Smooth muscle cell (in vitro differentiated cells): ENCODE results near the gene SAP30BP. TPM values are rescaled to one million over a fixed set of nuclear protein-coding genes. Genes with fewer than 3 reads are reported as not detected.

Experiments used
- DNase-seq: peaks from one replicate; lab custom pipeline; 2025; ENCODE audit not compliant: unreplicated experiment; lab: John Stamatoyannopoulos, UW
- H2AFZ ChIP-seq: fragments of 200-600 bp; sonication (generic); 2 replicates; pipeline ENCODE4 v1.6.0; 2016; ENCODE audit warnings: antibody characterized with exemption, low read depth, mild to moderate bottlenecking
- H3F3A ChIP-seq: fragments of 200-600 bp; sonication (generic); 2 replicates; pipeline ENCODE4 v1.6.0; 2017; ENCODE audit warnings: antibody characterized with exemption, low read depth
- H3K27ac ChIP-seq: fragments of 200-600 bp; sonication (generic); 2 replicates; pipeline ENCODE4 v1.5.1; 2016; ENCODE audit warnings: low read depth, mild to moderate bottlenecking
- H3K27me3 ChIP-seq: fragments of 200-600 bp; sonication (generic); 2 replicates; pipeline ENCODE4 v1.6.1; 2016; ENCODE audit warnings: low read depth, mild to moderate bottlenecking
- H3K36me3 ChIP-seq: fragments of 200-600 bp; sonication (generic); 2 replicates; pipeline ENCODE4 v1.5.1; 2016; ENCODE audit warnings: low read depth
- H3K4me1 ChIP-seq: fragments of 200-600 bp; sonication (generic); 2 replicates; pipeline ENCODE4 v1.5.1; 2016; ENCODE audit warnings: low read depth
- H3K4me2 ChIP-seq: fragments of 200-600 bp; sonication (generic); 2 replicates; pipeline ENCODE4 v1.6.0; 2016; ENCODE audit warnings: mild to moderate bottlenecking
- H3K4me3 ChIP-seq: fragments of 200-600 bp; sonication (generic); 2 replicates; pipeline ENCODE4 v1.5.1; 2016; ENCODE audit warnings: mild to moderate bottlenecking
- H3K79me2 ChIP-seq: fragments of 200-600 bp; sonication (generic); 2 replicates; pipeline ENCODE4 v1.6.0; 2016; ENCODE audit warnings: low read depth, mild to moderate bottlenecking
- H3K9ac ChIP-seq: fragments of 200-600 bp; sonication (generic); 2 replicates; pipeline ENCODE4 v1.6.0; 2016; ENCODE audit warnings: low read depth
- H3K9me3 ChIP-seq: fragments of 200-600 bp; sonication (generic); replicated peaks from 2 replicates; pipeline ENCODE4 v1.5.1; 2016; ENCODE audit warnings: low read depth
- H4K20me1 ChIP-seq: fragments of 200-600 bp; sonication (generic); 2 replicates; pipeline ENCODE4 v1.6.0; 2016; ENCODE audit warnings: low read depth
- WGBS: methylation state at CpG from one replicate; pipeline ENCODE4 v1.1.7; 2016; ENCODE audit warnings: low lambda C conversion rate; 5-methylcytosine and 5-hydroxymethylcytosine counted together
- polyA plus RNA-seq: library from polyadenylated mRNA; unstranded; fragments of >200 nt; fragmentation: Nextera tagmentation; extraction: Ambion mirVana; gene quantifications from 2 replicates; pipeline ENCODE4 v1.2.1, GENCODE V29; 2016
- total RNA-seq: library from RNA; depleted of rRNA; stranded (reverse); fragments of >200 nt; gene quantifications from 2 replicates; pipeline ENCODE4 v1.2.3, GENCODE V29; 2014
- TF ChIP-seq, protein P1 (sequence below): fragments of 200-600 bp; sonication (generic); IDR thresholded peaks from 2 replicates; pipeline ENCODE4 v1.5.1; 2017; ENCODE audit warnings: borderline replicate concordance, mild to moderate bottlenecking, antibody characterized with exemption; ENCODE audit not compliant: insufficient read depth, poor library complexity, severe bottlenecking

SAP30BP gene
- total and polyA plus RNA-seq, 2 experiments from 2014 or later = 75.4 to 135 TPM

DNA sequence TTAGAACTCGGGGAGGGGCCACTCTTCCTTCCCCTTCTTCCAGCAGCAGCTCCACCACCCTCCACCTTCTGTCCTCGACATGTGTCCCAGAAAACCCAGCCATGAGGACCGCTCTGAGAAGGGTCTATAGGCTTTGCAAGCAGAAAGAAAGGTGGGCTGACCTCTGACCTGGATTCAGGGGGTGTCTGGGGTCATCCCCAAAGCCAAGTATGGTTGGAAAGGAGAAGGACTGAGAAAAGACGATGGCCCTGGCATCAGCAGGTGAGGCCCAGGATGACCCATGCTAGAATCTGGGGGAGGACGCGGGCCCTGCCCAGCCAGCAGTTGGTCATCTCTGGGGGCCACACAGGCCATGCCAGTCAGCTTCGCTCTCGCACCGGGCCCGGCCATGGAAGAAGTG, 40.0 kb upstream of the SAP30BP start:
- Histone ChIP-seq H3K27ac (no peak overlapping the region), H3K79me2 (no peaks in the 10 kb centered on the region), H3K9ac (no peak overlapping the region), H3K4me3 (no peak overlapping the region), H2AFZ (no peak overlapping the region), H3K4me1 (no peaks in the 10 kb centered on the region), H3F3A (no peaks in the 10 kb centered on the region), H3K27me3 (no peaks in the 10 kb centered on the region), H3K4me2 (no peak overlapping the region), H3K9me3 (no peaks in the 10 kb centered on the region), H4K20me1 (no peaks in the 10 kb centered on the region), H3K36me3 (no peaks in the 10 kb centered on the region)
- no peak for DNase-seq
- TF ChIP-seq, protein P1, sequence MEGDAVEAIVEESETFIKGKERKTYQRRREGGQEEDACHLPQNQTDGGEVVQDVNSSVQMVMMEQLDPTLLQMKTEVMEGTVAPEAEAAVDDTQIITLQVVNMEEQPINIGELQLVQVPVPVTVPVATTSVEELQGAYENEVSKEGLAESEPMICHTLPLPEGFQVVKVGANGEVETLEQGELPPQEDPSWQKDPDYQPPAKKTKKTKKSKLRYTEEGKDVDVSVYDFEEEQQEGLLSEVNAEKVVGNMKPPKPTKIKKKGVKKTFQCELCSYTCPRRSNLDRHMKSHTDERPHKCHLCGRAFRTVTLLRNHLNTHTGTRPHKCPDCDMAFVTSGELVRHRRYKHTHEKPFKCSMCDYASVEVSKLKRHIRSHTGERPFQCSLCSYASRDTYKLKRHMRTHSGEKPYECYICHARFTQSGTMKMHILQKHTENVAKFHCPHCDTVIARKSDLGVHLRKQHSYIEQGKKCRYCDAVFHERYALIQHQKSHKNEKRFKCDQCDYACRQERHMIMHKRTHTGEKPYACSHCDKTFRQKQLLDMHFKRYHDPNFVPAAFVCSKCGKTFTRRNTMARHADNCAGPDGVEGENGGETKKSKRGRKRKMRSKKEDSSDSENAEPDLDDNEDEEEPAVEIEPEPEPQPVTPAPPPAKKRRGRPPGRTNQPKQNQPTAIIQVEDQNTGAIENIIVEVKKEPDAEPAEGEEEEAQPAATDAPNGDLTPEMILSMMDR = no peak
- 98% methylated on average over 10 of the region's 10 CpGs for WGBS

DNA sequence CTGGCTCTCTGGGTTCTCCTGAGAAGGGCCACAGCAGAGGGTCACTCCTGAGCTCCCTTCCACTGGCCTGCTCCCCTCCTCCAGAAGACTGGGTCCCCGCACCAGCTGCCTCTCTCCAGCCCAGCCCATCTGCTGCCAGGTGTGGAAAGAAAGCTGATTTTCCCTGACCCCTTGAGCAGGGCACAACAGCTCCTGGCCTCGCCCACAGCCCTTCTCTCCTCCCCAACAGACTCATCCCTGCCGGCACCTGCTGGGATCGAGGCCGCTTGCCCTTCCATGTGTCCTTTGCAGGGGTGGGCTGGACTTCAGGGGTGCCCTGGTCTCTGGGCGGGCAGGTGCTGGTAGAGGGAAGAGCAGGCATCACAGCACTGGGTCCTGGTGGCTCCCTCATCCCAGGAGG, 38.7 kb upstream of the SAP30BP start:
- H3K79me2 ChIP-seq = no peaks in the 10 kb centered on the region
- no peak overlapping the region for H3K9ac ChIP-seq
- H2AFZ ChIP-seq = no peak overlapping the region
- no peaks in the 10 kb centered on the region for H3F3A ChIP-seq
- no peak overlapping the region for H3K27ac ChIP-seq
- H3K4me3 ChIP-seq = no peak overlapping the region
- H3K9me3 ChIP-seq = no peaks in the 10 kb centered on the region
- TF ChIP-seq, protein P1 = no peak
- H3K4me1 ChIP-seq = peaks cover 5% of the 10 kb centered on the region
- H3K4me2 ChIP-seq = no peak overlapping the region
- 94% methylated on average over 6 of the region's 6 CpGs for WGBS
- no peak for DNase-seq
- no peaks in the 10 kb centered on the region for H4K20me1 ChIP-seq
- no peaks in the 10 kb centered on the region for H3K36me3 ChIP-seq
- no peaks in the 10 kb centered on the region for H3K27me3 ChIP-seq

DNA sequence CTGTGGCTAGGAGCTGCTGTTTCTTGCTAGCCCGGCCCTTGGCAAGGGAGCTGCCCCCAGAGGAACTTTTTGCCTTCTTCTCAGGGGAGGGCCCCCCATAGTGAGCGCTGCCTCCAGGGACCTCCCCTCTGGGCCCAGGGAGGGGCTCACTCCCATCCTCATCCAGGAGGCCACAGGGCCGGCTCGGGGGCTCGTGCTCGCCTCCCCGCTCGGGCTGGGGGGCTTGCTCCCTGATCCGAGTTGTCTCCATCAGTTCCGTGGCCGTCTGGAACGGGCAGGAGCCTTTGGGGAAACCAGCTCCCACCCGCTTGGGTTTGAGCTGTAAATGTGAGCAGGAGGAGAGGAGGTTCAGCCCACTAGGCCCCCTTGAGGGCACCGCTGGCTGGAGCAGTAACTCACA, 38.0 kb upstream of the SAP30BP start:
- H3K79me2 ChIP-seq = no peaks in the 10 kb centered on the region
- 91% methylated on average over 14 of the region's 14 CpGs for WGBS
- no peaks in the 10 kb centered on the region for H3K9me3 ChIP-seq
- H3K36me3 ChIP-seq = no peaks in the 10 kb centered on the region
- H3K27me3 ChIP-seq = no peaks in the 10 kb centered on the region
- no peak overlapping the region for H3K4me3 ChIP-seq
- TF ChIP-seq, protein P1 = no peak
- no peak for DNase-seq
- H4K20me1 ChIP-seq = peaks cover 1% of the 10 kb centered on the region
- peaks cover 11% of the 10 kb centered on the region for H3K4me1 ChIP-seq
- no peak overlapping the region for H3K4me2 ChIP-seq
- no peak overlapping the region for H2AFZ ChIP-seq
- H3K9ac ChIP-seq = no peak overlapping the region
- no peaks in the 10 kb centered on the region for H3F3A ChIP-seq
- H3K27ac ChIP-seq = no peak overlapping the region

DNA sequence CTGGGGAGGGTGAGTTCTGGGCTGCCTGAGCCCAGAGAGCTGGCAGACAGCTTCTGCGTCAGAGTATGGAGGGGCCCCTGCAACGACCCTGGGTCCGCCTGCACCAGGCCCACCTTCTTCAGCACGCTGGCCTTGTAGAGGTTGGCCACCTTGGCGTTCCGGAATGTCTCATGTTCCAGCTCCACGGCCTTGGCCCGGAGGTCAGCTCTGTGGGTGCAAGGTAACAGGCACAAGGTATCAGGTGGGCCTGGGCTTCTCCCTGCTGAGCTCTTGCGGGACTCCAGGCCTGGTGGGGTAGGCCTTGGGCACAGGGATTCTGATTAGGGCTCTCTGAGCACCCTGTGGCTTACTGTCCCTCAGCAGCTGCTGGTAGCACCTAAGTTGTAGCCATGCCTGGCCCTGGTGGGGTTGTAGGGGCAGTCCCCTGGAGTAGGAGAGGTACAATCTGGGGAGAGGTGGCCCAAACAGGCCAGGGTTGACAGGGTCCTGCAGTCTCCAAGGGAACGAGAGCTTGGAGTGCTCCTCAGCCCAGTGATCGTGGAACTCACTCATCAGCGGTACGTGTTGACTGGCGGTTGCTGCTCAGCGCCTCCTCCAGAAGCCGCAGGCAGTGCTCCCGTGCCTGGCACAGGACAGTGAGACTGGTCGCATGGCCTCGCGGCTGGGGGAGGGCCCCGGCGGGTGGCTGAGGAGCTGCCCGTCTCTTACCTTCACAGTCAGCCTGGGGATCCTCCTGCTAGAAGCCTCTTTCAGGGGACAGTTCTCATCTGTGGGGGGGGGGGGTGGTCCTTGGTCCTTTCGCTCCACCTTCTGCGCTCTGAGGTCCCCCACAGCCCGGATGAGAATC, 36.8 kb upstream of the SAP30BP start:
- H3F3A ChIP-seq = no peaks in the 10 kb centered on the region
- no peaks in the 10 kb centered on the region for H3K36me3 ChIP-seq
- H3K27ac ChIP-seq = no peak overlapping the region
- H3K9me3 ChIP-seq = no peaks in the 10 kb centered on the region
- 88% methylated on average over 26 of the region's 26 CpGs for WGBS
- H3K4me1 ChIP-seq = peaks cover 22% of the 10 kb centered on the region
- H3K9ac ChIP-seq = no peak overlapping the region
- TF ChIP-seq, protein P1 = no peak
- H3K4me2 ChIP-seq = no peak overlapping the region
- H3K79me2 ChIP-seq = no peaks in the 10 kb centered on the region
- no peak for DNase-seq
- H2AFZ ChIP-seq = no peak overlapping the region
- peaks cover 5% of the 10 kb centered on the region for H4K20me1 ChIP-seq
- no peaks in the 10 kb centered on the region for H3K27me3 ChIP-seq
- no peak overlapping the region for H3K4me3 ChIP-seq
